ENCODE results near the gene LRIG1. TPM values are rescaled to one million over a fixed set of nuclear protein-coding genes. Genes with fewer than 3 reads are reported as not detected.
"Not testable (repeated sequence)": the region's sequence is repeated elsewhere in the genome, so short reads cannot be mapped to it uniquely, and the experiment has no call there.

The LRIG1 gene
- total RNA-seq, 2 experiments from 2014 or later: 14.7 to 17.1 TPM

DNA sequence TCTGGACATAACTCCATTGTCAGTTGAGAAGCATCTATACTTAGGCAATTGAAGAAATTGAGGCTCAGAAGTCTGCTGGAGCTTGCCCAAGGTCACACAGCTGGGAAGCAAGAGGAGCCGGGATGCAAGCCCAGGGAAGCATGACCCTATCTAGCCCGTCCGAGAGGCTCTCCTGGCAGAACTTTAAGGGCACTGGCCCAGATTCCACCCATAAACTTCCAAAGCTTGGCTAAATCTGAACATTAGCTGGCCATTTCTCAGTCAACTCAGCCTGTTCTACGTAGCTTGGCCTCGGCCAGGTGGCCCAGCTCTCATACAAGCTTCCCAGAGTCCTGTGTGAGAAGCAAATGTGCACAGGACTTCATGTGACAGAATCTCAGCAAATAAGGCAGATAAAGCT lies 75.8 kb downstream of the LRIG1 start:
- no peak overlapping the region for H3K27ac Mint-ChIP-seq
- peaks cover 28% of the 10 kb centered on the region for H3K36me3 Mint-ChIP-seq (ENCODE audit: low read depth)
- H3K4me1 Mint-ChIP-seq (ENCODE audit: low read depth): peaks cover 3% of the 10 kb centered on the region
- no peaks in the 10 kb centered on the region for H3K27me3 Mint-ChIP-seq (ENCODE audit: low read depth)
- H3K9me3 Mint-ChIP-seq (ENCODE audit: insufficient read depth): peaks cover 13% of the 10 kb centered on the region
- CTCF ChIA-PET: interaction anchor here (1.1 kb wide), 1 partner anchor 17 kb away, joined by 3 read pairs; no protein-coding TSS in a partner anchor
- no peak for DNase-seq
- ATAC-seq: no peak
- POLR2A ChIA-PET: no interaction called here
- H3K4me3 Mint-ChIP-seq: no peak overlapping the region

DNA sequence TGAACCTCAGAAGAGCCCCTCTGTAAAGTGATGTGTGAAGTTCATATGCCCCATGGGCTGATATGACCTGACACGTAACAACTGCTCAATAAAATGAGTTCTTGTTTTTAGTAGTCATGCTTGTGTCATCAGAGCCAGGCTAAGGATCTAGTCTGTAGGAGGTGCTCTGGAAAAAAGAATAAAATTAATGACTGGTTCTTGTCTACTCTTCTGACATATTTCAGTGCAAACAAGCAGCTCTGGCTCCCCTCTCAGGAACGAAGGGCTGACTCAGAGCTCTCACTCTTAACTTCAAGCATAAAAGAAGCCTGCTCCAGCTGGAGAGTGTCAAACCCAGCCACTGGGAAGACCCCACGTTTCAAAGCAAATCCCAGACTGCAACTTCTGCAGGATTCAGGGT lies 77.0 kb downstream of the LRIG1 start:
- POLR2A ChIA-PET: no interaction called here
- CTCF ChIA-PET: no interaction called here

DNA sequence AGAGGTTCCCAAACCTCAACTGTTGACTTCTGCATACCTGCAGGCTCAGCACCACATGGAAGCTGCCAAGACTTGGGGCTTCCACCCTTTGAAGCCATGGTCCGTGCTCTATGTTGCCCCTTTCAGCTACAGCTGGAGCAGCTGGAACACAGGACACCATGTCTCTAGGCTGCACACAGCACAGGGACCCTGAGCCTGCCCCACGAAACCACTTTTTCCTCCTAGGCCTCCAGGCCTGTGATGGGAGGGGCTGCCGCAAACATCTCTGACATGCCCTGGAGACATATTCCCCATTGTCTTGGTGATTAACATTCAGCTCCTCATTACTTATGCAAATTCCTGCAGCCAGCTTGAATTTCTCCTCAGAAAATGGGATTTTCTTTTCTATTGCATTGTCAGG lies 78.9 kb downstream of the LRIG1 start:
- H3K4me3 Mint-ChIP-seq; H3K4me1 Mint-ChIP-seq (ENCODE audit: low read depth); H3K27ac Mint-ChIP-seq; POLR2A ChIA-PET; CTCF ChIA-PET; ATAC-seq; DNase-seq; H3K27me3 Mint-ChIP-seq (ENCODE audit: low read depth): not testable (repeated sequence)
- peaks cover 31% of the 10 kb centered on the region for H3K36me3 Mint-ChIP-seq (ENCODE audit: low read depth)
- peaks cover 13% of the 10 kb centered on the region for H3K9me3 Mint-ChIP-seq (ENCODE audit: insufficient read depth)

More for the DNA sequence above, 77.0 kb downstream of the LRIG1 start:
- Mint-ChIP-seq H3K27me3 (ENCODE audit: low read depth) (no peaks in the 10 kb centered on the region), H3K36me3 (ENCODE audit: low read depth) (peaks cover 31% of the 10 kb centered on the region), H3K4me3 (no peak overlapping the region), H3K27ac (no peak overlapping the region), H3K9me3 (ENCODE audit: insufficient read depth) (peaks cover 13% of the 10 kb centered on the region), H3K4me1 (ENCODE audit: low read depth) (peaks cover 5% of the 10 kb centered on the region)
- DNase-seq (no peak), ATAC-seq (no peak)

DNA sequence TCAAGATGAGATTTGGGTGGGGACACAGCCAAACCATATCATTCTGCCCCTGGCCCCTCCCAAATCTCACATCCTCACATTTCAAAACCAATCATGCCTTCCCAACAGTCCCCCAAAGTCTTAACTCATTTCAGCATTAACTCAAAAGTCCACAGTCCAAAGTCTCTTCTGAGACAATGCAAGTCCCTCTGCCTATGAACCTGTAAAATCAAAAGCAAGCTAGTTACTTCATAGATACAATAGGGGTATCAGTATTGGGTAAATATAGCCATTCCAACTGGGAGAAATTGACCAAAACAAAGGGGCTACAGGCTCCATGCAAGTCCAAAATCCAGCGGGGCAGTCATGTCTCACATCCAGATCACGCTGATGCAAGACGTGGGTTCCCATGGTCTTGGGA lies 79.7 kb downstream of the LRIG1 start:
- DNase-seq; CTCF ChIA-PET; ATAC-seq; POLR2A ChIA-PET; H3K4me3 Mint-ChIP-seq; H3K4me1 Mint-ChIP-seq (ENCODE audit: low read depth); H3K27me3 Mint-ChIP-seq (ENCODE audit: low read depth); H3K27ac Mint-ChIP-seq: not testable (repeated sequence)
- peaks cover 29% of the 10 kb centered on the region for H3K36me3 Mint-ChIP-seq (ENCODE audit: low read depth)
- peaks cover 13% of the 10 kb centered on the region for H3K9me3 Mint-ChIP-seq (ENCODE audit: insufficient read depth)

DNA sequence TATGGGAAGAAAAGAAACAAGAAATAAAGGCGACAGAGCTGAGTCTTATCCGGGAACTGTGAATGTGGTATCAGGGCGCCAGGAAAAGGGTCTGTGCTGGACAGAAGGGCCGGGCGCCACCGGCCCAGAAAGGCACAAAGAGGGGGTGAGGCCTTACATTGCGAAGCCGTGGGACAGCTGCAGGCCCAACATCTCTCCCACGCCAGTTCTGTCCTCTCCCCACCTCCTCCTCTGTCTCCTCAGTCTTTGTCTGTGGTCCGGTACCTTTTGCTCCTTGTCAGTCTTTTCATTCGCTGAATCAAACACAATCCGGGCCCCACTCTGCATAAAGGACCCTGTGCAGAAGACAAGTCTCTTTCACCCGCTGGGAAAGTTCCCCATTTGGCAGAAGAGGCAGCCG lies 81.8 kb downstream of the LRIG1 start:
- POLR2A ChIA-PET: no interaction called here
- peaks cover 25% of the 10 kb centered on the region for H3K36me3 Mint-ChIP-seq (ENCODE audit: low read depth)
- CTCF ChIA-PET: no interaction called here
- H3K4me1 Mint-ChIP-seq (ENCODE audit: low read depth): peaks cover 5% of the 10 kb centered on the region
- no peak for DNase-seq
- H3K27ac Mint-ChIP-seq: no peak overlapping the region
- H3K9me3 Mint-ChIP-seq (ENCODE audit: insufficient read depth): peaks cover 13% of the 10 kb centered on the region
- H3K27me3 Mint-ChIP-seq (ENCODE audit: low read depth): no peaks in the 10 kb centered on the region
- ATAC-seq: no peak
- no peak overlapping the region for H3K4me3 Mint-ChIP-seq

DNA sequence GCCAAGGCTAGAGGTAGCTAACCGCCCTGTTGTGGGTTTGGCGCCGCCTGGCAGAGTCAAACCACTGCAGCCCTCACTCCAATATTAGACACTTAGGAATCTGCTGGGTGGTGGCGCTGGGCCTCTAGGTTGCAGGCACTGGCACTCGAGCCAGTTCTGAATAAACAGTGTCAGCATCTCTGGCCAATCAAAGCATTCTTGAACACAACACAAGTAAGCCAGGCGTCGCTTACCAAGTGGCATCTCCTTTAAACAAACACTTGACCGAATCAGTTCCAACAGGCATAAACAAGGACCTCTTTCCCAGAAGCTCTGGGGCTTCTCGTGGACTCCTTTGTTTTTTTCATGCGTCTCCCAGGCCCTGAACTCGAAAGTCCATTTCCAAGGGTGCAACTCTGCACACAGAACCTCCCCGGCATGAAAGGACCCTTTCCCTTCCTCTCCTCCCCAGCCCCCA lies 82.3 kb downstream of the LRIG1 start:
- no peak overlapping the region for H3K27ac Mint-ChIP-seq
- H3K36me3 Mint-ChIP-seq (ENCODE audit: low read depth): peaks cover 23% of the 10 kb centered on the region

DNA sequence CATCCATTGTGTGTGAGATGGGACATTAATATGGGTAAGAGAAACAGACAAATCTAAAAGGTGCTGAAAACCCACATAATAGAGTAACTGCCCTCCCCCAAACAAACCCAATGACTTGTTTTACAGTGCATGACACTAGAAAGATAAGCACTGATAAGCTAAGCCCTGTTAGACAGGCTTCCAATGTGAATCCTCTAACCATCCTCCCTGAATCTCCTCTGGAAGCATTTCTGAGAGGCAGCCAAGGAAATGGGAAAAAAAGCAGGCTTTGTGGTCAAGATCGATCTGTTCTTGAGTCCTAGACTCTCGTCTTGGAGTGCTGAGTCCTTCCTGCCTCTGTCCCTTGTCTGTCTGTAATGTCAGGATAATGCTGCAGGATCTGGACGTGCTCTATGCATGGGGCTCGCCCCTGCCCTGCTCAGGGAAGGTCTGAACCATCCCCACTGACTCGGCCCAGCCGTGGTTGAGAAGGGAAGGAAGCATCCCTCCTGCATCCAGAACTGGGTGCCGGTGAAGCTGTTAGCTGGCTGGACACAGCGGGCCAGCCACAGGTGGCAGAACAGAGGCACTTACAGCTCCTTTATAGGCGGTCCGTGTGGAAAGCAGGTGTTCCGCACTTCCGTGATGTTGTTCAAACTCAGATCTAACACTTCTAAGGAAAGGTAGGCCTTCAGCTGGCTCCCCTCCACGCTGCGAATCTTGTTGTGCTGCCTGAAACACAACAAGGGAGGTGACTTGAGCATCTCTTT lies 84.1 kb downstream of the LRIG1 start:
- Mint-ChIP-seq H3K36me3 (ENCODE audit: low read depth) (peaks cover 21% of the 10 kb centered on the region), H3K4me3 (no peak overlapping the region), H3K27ac (no peak overlapping the region), H3K4me1 (ENCODE audit: low read depth) (peaks cover 19% of the 10 kb centered on the region), H3K27me3 (ENCODE audit: low read depth) (no peaks in the 10 kb centered on the region), H3K9me3 (ENCODE audit: insufficient read depth) (peaks cover 4% of the 10 kb centered on the region)
- POLR2A ChIA-PET: interaction anchor here (0.6 kb wide), 1 partner anchor 19 kb away, joined by 4 read pairs; no protein-coding TSS in a partner anchor
- ATAC-seq (no peak), DNase-seq (no peak)
- CTCF ChIA-PET: no interaction called here

More for the DNA sequence above, 82.3 kb downstream of the LRIG1 start:
- no peak for DNase-seq
- CTCF ChIA-PET: interaction anchor here (0.9 kb wide), 1 partner anchor 78 kb away, joined by 3 read pairs; no protein-coding TSS in a partner anchor
- Mint-ChIP-seq H3K9me3 (ENCODE audit: insufficient read depth) (peaks cover 13% of the 10 kb centered on the region), H3K4me1 (ENCODE audit: low read depth) (peaks cover 5% of the 10 kb centered on the region), H3K27me3 (ENCODE audit: low read depth) (no peaks in the 10 kb centered on the region), H3K4me3 (no peak overlapping the region)
- POLR2A ChIA-PET: no interaction called here
- ATAC-seq: no peak

DNA sequence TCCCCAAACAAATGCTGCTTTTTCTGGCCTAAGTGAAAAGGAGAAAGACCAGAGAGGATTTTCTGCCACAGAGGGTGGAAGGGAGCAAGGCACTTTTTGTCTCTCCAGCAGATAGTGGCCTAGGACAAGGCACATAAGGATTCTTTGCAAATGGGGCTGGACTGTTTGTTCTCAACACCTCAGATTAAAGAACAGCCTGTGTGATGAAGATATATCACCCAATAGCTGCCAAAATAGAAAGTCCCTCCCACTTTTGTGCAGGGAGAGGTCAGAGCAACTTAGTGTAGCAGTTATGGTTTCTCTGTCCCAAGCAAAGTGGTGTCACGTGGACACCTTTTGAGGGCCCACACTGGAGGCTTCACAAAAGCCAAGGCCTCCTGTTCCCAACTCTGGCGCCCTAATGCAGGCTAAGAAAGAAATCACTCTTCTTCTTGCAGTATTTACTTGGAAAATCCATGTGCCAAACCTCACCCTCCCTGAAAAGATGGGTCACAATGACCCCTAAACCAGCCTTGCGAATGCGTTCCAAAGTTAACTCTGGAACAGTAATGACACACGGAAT lies 84.9 kb downstream of the LRIG1 start:
- Mint-ChIP-seq H3K4me3 (no peak overlapping the region), H3K9me3 (ENCODE audit: insufficient read depth) (peaks cover 4% of the 10 kb centered on the region), H3K27ac (no peak overlapping the region), H3K36me3 (ENCODE audit: low read depth) (peaks cover 25% of the 10 kb centered on the region), H3K27me3 (ENCODE audit: low read depth) (no peaks in the 10 kb centered on the region), H3K4me1 (ENCODE audit: low read depth) (peaks cover 23% of the 10 kb centered on the region)
- DNase-seq (no peak), ATAC-seq (no peak)
- ChIA-PET CTCF (no interaction called here), POLR2A (no interaction called here)

DNA sequence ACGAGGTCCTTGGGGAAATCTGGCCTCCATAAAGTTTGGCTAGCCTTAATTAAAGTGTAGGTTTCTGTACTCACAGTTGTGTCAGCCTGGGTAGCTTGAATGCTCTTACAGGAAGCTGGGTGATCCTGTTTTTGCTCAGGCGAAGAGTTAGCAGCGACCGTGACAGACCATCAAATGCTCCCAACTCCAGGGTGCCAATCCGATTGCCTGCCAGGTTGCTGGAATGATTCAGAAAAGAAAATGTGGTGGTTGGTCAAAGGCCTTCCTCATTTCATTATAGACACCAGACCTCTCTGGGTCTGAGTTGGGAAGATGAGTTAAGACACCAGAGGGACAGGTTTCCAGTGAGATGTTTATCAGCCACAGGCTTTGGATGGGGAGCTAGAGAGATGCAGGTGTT lies 86.0 kb downstream of the LRIG1 start:
- no peak overlapping the region for H3K4me3 Mint-ChIP-seq
- peaks cover 15% of the 10 kb centered on the region for H3K36me3 Mint-ChIP-seq (ENCODE audit: low read depth)
- no peaks in the 10 kb centered on the region for H3K9me3 Mint-ChIP-seq (ENCODE audit: insufficient read depth)
- POLR2A ChIA-PET: no interaction called here
- no peaks in the 10 kb centered on the region for H3K27me3 Mint-ChIP-seq (ENCODE audit: low read depth)
- peaks cover 18% of the 10 kb centered on the region for H3K4me1 Mint-ChIP-seq (ENCODE audit: low read depth)
- no peak for ATAC-seq
- no peak for DNase-seq
- H3K27ac Mint-ChIP-seq: no peak overlapping the region
- CTCF ChIA-PET: no interaction called here

DNA sequence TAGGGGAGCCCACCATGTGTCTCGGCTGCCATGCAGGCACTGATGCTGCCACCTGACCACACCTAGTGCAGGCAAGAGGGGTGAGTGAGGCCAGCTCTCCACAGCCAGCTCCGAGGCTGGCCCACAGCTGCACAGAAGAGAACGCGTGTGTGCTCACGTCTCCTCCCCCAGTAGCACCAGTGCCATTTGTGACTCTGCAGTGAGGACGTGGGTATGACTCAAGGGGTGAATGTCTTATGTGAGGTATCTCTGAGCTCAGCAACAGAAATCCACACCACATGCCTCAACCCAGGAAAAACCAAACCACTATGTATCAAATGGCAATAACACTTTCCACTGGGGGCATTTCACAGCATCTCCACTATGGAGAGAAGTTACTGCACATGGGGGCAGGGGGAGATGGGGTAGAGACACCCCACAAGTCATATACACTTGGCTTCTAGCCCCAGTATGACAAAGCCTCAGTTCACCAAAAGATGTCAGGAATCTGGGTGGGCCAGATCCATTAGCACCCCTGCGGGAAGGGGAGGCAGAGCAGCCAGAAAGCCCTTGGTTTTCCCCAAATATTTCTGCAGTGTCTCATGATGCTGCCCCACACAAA lies 87.6 kb downstream of the LRIG1 start:
- Mint-ChIP-seq H3K9me3 (ENCODE audit: insufficient read depth) (no peaks in the 10 kb centered on the region), H3K4me3 (no peak overlapping the region), H3K4me1 (ENCODE audit: low read depth) (peaks cover 18% of the 10 kb centered on the region), H3K27me3 (ENCODE audit: low read depth) (no peaks in the 10 kb centered on the region), H3K27ac (no peak overlapping the region), H3K36me3 (ENCODE audit: low read depth) (peaks cover 14% of the 10 kb centered on the region)
- ATAC-seq: no peak
- CTCF ChIA-PET: no interaction called here
- no peak for DNase-seq
- POLR2A ChIA-PET: no interaction called here

DNA sequence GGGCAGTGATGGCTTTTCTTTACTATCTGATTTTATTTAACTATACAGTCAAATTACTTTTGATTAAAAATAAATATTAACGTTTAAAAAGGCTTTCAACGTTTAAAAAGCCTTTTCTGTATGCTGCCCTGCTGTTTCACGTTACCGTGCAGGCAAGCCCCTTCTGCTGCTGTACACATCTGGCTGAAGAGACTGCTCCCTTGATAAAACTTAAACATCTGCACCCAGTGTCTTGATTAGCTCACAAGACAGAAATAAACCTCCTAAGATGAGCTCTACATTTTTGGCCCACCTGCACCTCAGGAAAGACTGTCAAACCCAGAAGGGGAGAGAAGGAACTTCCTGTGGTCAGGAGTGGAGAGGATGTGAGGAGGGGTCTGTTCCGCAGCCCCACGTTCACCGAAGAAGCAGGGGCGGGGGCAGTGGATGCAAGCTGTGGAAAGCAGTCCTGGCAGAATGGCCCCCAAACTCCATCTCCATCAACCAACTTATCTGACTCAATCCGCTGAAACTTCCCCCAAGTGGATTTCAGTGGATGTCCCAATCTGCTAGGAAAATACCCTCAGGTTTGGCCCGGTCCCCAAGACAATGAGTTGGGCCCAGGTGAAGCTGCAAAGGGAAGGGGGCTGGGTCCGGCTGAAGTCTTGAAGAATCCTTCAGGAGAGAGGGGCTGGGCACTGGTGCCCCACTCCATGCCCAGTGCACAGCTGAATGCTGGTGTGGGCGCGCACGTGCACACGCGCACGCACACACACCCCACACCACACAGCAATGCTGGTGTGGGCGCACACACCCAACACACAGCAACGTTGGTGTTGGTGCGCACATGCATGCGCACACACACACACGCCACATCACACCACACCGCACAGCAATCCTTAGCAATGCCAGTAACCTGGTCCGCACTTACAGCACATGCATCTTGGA lies 88.6 kb downstream of the LRIG1 start:
- ChIA-PET POLR2A (no interaction called here), CTCF (no interaction called here)
- H3K4me3 Mint-ChIP-seq: no peak overlapping the region
- no peaks in the 10 kb centered on the region for H3K9me3 Mint-ChIP-seq (ENCODE audit: insufficient read depth)
- no peaks in the 10 kb centered on the region for H3K27me3 Mint-ChIP-seq (ENCODE audit: low read depth)
- DNase-seq: no peak
- H3K4me1 Mint-ChIP-seq (ENCODE audit: low read depth): peaks cover 18% of the 10 kb centered on the region
- no peak for ATAC-seq
- no peak overlapping the region for H3K27ac Mint-ChIP-seq
- H3K36me3 Mint-ChIP-seq (ENCODE audit: low read depth): peaks cover 14% of the 10 kb centered on the region
